ENCODE measurements around the gene CRELD1.

CRELD1 gene

DNA sequence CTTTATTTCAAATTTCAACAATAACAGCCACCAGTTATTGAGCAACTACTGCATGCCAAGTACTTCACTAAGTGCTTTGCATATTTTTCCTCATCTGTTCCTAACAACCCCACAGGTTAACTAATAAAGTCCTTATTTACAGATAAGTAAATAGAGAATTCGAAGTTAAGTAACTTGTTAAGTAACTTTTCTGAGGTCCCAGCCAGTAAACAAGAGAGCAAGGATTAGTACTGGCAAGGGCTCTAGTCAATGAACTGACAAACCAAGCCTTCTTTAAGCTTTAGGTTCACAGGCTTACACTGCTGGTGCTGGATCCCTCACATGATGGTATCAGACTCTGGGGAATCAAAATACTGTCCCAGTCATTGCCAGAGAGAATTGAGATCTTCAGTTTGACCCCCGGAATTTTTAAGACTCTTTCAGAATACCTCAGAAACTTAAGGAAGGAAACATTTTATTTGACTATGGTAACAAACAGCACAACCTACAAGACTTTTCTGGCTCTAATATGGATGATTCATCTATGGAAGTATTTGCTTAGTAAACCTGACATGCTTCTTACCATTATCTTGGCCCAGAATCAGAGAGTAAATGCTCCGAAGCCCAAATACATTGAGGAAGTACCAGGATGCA lies 36.5 kb downstream of the CRELD1 start:
- Histone ChIP-seq H3K36me3 (peaks cover 92 to 100% (median 95%) of the 10 kb centered on the region in 11 experiments), H3K27me3 (no peaks in the 10 kb centered on the region), H3K4me1 (no peaks in the 10 kb centered on the region; a peak in 2 of 20 replicates), H3K9ac (no peak overlapping the region), H4K20me1 (no peaks in the 10 kb centered on the region), H3K9me3 (replicated peaks in 1 of 11) (no peaks in the 10 kb centered on the region), H3K27ac (no peak overlapping the region), H3K4me2 (no peak overlapping the region), H3K4me3 (no peak overlapping the region)
- TF ChIP-seq Cebpa-rat (IDR thresholded peaks at IDR 0.05): no peak

DNA sequence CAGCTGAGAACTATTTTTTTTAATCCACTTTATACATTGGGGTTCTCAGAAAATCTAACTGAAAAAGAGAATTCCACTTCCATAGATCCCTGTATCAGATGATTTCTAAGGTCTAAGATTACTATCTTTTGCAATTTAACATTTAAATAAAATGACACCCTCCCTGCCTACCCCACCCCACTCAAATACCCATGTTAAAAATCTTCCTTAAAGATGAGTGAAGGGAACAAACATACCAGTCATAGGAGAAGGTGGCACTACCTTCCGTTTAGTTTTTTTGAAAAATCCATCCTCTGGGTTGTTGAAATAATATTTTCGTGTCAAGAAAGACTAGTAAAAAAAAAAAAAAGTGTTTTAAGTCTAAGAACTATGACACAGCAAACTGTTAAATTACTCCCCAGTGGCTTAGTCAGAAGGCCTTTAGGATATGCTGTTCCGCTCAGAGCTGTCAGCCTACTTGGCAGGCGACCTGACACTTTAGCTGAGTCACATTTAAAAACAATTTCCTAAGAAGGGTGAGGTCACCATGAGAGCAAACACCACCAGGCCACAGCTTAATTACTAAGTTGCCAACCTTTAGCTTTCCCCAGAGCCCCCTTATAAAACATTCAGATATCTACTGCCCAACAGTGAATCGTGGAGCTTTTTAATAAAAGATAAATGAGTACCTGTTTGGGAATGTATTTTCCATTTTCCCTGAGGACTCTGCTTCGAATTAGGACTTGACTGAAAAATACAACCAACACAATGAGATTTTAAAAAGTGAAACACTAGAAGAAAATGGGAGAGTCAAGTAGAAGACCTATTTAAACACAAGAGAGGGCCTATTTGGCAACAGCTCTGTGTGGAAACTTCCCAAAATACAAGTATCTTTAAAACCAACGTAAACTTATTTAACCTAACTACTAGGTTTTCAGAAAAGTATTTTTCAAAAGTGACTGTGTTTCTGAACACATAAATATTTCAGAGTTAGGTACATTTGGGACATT lies 43.4 kb downstream of the CRELD1 start:
- peak overlapping the region in 5 of 11 experiments; percentile 6 to 38 (median 27); a peak in 4 of 22 replicates for H3K9ac ChIP-seq
- no peaks in the 10 kb centered on the region for H3K27me3 ChIP-seq
- peak overlapping the region in 8 of 11 experiments; percentile 8 to 56 (median 39); a peak in 13 of 22 replicates for H3K27ac ChIP-seq
- H4K20me1 ChIP-seq: peaks cover 0 to 33% (median 18%) of the 10 kb centered on the region in 11 experiments; a peak in 13 of 22 replicates
- H3K4me2 ChIP-seq: peak overlapping the region in 2 of 11 experiments; percentile 14 to 15; a peak in 2 of 22 replicates
- no peak overlapping the region for H3K4me3 ChIP-seq
- H3K9me3 ChIP-seq (replicated peaks in 1 of 11): no peaks in the 10 kb centered on the region
- H3K36me3 ChIP-seq: peaks cover 82 to 100% (median 96%) of the 10 kb centered on the region in 11 experiments
- H3K4me1 ChIP-seq: peaks cover 0 to 39% (median 5%) of the 10 kb centered on the region in 10 experiments; a peak in 8 of 20 replicates
- no peak for TF ChIP-seq Cebpa-rat (IDR thresholded peaks at IDR 0.05)

DNA sequence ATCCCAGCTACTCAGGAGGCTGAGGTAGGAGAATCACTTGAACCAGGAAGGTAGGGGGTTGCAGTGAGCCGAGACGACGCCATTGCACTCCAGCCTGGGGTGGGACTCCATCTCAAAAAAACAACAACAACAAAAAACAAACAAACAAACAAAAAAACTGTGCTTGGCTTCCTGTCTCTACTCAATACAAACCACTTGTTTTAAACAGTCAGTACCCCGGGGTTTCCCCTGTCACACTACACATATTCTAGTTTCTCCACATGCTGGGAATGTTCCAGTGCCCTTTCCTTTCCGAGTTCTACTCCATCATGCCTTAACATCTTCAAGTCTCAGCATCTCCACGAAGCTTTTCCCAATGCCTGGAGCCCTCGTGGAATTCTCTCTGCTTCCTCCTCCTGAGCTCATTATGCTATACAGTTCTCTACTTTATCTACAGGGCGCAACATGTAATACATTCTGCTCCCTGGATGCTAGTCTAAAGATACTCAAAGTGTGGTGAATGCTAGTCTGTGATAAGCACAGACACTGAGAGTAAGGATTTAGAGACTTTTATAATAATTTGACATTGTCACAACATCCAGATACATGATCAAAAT lies 45.2 kb downstream of the CRELD1 start:
- no peak overlapping the region for H3K4me2 ChIP-seq
- H3K27ac ChIP-seq: peak overlapping the region in 2 of 11 experiments; percentile 6 to 56; a peak in 2 of 22 replicates
- H4K20me1 ChIP-seq: peaks cover 0 to 47% (median 25%) of the 10 kb centered on the region in 11 experiments; a peak in 14 of 22 replicates
- peaks cover 0 to 46% (median 11%) of the 10 kb centered on the region in 10 experiments; a peak in 10 of 20 replicates for H3K4me1 ChIP-seq
- peaks cover 72 to 100% (median 88%) of the 10 kb centered on the region in 11 experiments for H3K36me3 ChIP-seq
- no peak overlapping the region for H3K9ac ChIP-seq
- no peak overlapping the region for H3K4me3 ChIP-seq
- no peak for TF ChIP-seq Cebpa-rat (IDR thresholded peaks at IDR 0.05)
- H3K27me3 ChIP-seq: no peaks in the 10 kb centered on the region
- H3K9me3 ChIP-seq (replicated peaks in 1 of 11): no peaks in the 10 kb centered on the region

DNA sequence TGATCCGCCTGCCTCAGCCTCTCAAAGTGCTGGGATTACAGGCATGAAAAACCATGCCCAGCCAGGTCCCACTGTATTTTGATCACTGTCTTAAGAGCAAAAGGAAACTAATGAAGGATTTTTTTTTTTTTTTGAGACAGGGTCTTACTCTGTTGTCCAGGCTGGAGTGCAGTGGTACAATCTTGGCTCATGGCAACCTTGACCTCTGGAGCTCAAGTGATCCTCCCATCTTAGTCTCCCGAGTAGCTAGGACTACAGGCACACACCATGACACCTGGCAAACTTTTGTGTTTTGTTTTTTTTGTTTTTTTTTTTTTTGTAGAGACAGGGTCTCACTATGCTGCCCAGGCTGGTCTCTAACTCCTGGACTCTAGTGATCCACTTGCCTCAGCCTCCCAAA lies 46.6 kb downstream of the CRELD1 start:
- peaks cover 5 to 58% (median 14%) of the 10 kb centered on the region in 10 experiments for H3K4me1 ChIP-seq
- TF ChIP-seq Cebpa-rat (IDR thresholded peaks at IDR 0.05): no peak
- H3K27ac ChIP-seq: no peak overlapping the region
- peaks cover 64 to 100% (median 81%) of the 10 kb centered on the region in 11 experiments for H3K36me3 ChIP-seq
- H4K20me1 ChIP-seq: peaks cover 0 to 49% (median 25%) of the 10 kb centered on the region in 11 experiments; a peak in 15 of 22 replicates
- no peak overlapping the region for H3K4me3 ChIP-seq
- H3K9ac ChIP-seq: no peak overlapping the region
- H3K9me3 ChIP-seq (replicated peaks in 1 of 11): no peaks in the 10 kb centered on the region
- no peaks in the 10 kb centered on the region for H3K27me3 ChIP-seq
- 0 out of 22 replicates have a peak overlapping the region, but pooled peaks of 1 of the 11 experiments have one; percentile 13 for H3K4me2 ChIP-seq

DNA sequence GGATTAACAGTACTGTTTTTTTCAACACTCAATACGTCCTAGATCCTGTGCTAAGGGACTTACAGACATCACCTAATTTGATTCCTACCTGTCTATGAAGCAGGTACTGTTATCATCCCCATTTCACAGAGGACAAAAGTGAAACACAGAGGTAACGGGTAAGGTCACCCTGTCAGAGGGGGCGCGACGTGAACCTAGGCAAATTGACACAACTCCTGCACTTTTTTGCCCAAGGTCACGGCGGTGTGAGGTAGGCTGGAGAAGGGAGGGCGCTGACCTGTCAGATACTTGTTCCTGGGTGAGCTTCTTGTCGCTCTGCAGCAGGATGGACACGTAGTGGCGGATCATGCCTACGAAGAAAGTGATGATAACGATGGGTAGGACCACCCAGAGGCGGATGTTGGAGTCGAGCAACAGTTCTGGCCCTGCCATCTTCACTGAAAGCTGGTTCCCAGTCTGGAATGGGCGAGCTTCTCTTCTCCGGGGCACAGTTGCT lies 52.6 kb downstream of the CRELD1 start:
- H3K4me2 ChIP-seq: peak overlapping the region; percentile 71 to 99 (median 94)
- peak overlapping the region; percentile 77 to 88 (median 84) for H3K27ac ChIP-seq
- peaks cover 18 to 72% (median 35%) of the 10 kb centered on the region in 11 experiments; a peak in 21 of 22 replicates for H3K36me3 ChIP-seq
- H3K27me3 ChIP-seq: no peaks in the 10 kb centered on the region
- peak overlapping the region; percentile 83 to 93 (median 86) for H3K9ac ChIP-seq
- H3K4me3 ChIP-seq: peak overlapping the region; percentile 81 to 99 (median 88)
- peaks cover 0 to 38% (median 15%) of the 10 kb centered on the region in 11 experiments; a peak in 13 of 22 replicates for H4K20me1 ChIP-seq
- peaks cover 22 to 38% (median 30%) of the 10 kb centered on the region in 10 experiments for H3K4me1 ChIP-seq
- H3K9me3 ChIP-seq (replicated peaks in 1 of 11): no peaks in the 10 kb centered on the region
- TF ChIP-seq Cebpa-rat (IDR thresholded peaks at IDR 0.05): no peak

DNA sequence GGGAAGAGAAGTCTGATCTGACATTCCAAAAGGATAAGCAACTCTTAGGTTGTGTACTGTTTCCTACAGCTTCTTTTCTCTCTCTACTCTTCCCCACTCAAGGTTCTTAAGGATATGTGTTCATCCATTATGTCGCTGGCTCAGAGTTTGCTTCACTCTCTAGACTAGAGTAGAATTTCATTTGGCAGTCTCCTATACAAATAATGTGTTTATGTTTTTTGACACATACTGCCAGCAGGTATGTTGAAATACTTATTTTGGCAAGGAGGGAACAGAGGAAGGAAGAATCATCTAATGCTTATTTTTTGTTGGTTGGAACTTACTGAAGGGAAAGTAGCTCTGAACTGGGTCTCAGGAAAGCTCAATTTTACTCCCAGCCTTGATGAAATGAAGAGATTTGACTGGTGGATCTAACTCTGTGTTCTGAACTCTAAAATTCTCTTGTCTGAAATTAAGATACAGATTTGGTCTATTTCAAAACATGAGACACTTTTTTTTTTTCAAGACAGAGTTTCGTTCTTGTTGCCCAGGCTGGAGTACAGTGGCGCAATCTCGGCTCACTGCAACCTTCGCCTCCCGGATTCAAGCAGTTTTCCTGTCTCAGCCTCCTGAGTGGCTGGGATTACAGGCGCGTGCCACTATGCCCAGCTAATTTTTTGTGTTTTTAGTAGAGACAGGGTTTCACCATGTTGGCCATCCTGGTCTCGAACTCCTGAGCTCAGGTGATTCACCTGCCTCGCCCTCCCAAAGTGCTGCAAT lies 60.6 kb downstream of the CRELD1 start:
- Histone ChIP-seq H3K27me3 (no peaks in the 10 kb centered on the region), H3K4me1 (no peaks in the 10 kb centered on the region), H4K20me1 (peaks cover 0 to 28% (median 7%) of the 10 kb centered on the region in 11 experiments; a peak in 9 of 22 replicates), H3K27ac (no peak overlapping the region), H3K36me3 (peaks cover 7 to 98% (median 66%) of the 10 kb centered on the region in 11 experiments; a peak in 21 of 22 replicates), H3K4me3 (no peak overlapping the region), H3K9me3 (replicated peaks in 1 of 11) (no peaks in the 10 kb centered on the region), H3K9ac (no peak overlapping the region), H3K4me2 (no peak overlapping the region)
- TF ChIP-seq Cebpa-rat (IDR thresholded peaks at IDR 0.05): 0 out of 22 replicates have a peak, but pooled peaks of 1 of the 11 experiments have one; percentile 9

Data from BLaER1 treated with 17β-estradiol and CSF1 and Interleukin-3, amounts not matched to agents 10 nM and 100 nM (cell line).